Fibroblast of lung (primary cell): Measurements from ENCODE around the gene RMI1. TPM values are rescaled to one million over a fixed set of nuclear protein-coding genes. Genes with fewer than 3 reads are reported as not detected.
A peak's percentile ranks its signal among the peaks of the same experiment; 100 is the strongest.

Source experiments
- DNase-seq, 2 donors: peaks; one replicate each; pipeline versions ENCODE4 v3.0.0 to v3.0.0-alpha.2; 2010; ENCODE audit warnings: low read depth in 2 of 2
- H2AFZ ChIP-seq: 2 replicates; pipeline ENCODE4 v1.5.1; 2012; ENCODE audit warnings: low read length, control low read depth, inconsistent platforms
- H3K27ac ChIP-seq: 2 replicates; pipeline ENCODE4 v1.5.1; 2011; ENCODE audit warnings: low read length, control low read depth; ENCODE audit not compliant: insufficient read depth
- H3K27me3 ChIP-seq: 2 replicates; pipeline ENCODE4 v1.5.1; 2011; ENCODE audit warnings: mild to moderate bottlenecking, low read length; ENCODE audit not compliant: control insufficient read depth, insufficient read depth
- H3K36me3 ChIP-seq: 2 replicates; pipeline ENCODE4 v1.5.1; 2011; ENCODE audit warnings: low read length; ENCODE audit not compliant: control insufficient read depth, insufficient read depth
- H3K4me1 ChIP-seq: 2 replicates; pipeline ENCODE4 v1.5.1; 2011; ENCODE audit warnings: low read length; ENCODE audit not compliant: control insufficient read depth, insufficient read depth; ENCODE audit errors: extremely low read depth
- H3K4me2 ChIP-seq: 2 replicates; pipeline ENCODE4 v1.5.1; 2011; ENCODE audit warnings: low read length, control low read depth; ENCODE audit not compliant: insufficient read depth; ENCODE audit errors: extremely low read depth
- H3K4me3 ChIP-seq, 4 experiments: fragments of 200-600 bp in 1 of 4; sonication (generic) in 1 of 4; replicated peaks in 1 of 4; 2 replicates each; pipeline ENCODE4 v1.5.1; 2011 to 2016; ENCODE audit warnings: low read length in 4 of 4, low read depth in 3 of 4, mild to moderate bottlenecking in 3 of 4, control low read depth in 2 of 4, inconsistent platforms in 1 of 4, mixed read lengths in 1 of 4; ENCODE audit not compliant: insufficient read depth in 1 of 4; ENCODE audit errors: control extremely low read depth in 1 of 4
- H3K79me2 ChIP-seq: 2 replicates; pipeline ENCODE4 v1.5.1; 2012; ENCODE audit warnings: mild to moderate bottlenecking, low read length, inconsistent platforms; ENCODE audit not compliant: control insufficient read depth, insufficient read depth
- H3K9ac ChIP-seq: 2 replicates; pipeline ENCODE4 v1.5.1; 2011; ENCODE audit warnings: mild to moderate bottlenecking, low read length, control low read depth; ENCODE audit not compliant: insufficient read depth
- H3K9me3 ChIP-seq: 2 replicates; pipeline ENCODE4 v1.5.1; 2012; ENCODE audit warnings: low read depth, low read length; ENCODE audit not compliant: control insufficient read depth, insufficient read depth
- H4K20me1 ChIP-seq: 2 replicates; pipeline ENCODE4 v1.5.1; 2011; ENCODE audit warnings: low read length; ENCODE audit not compliant: control insufficient read depth, insufficient read depth; ENCODE audit errors: extremely low read depth
- CTCF ChIP-seq, 2 donors: IDR thresholded peaks in 1 of 2; conservative IDR thresholded peaks in 1 of 2; 1 replicate in 1 of 2; 2 replicates in 1 of 2; pipeline ENCODE4 v1.5.1; 2011 to 2012; ENCODE audit warnings: low read length in 2 of 2, control low read depth in 1 of 2, inconsistent platforms in 1 of 2, low read depth in 1 of 2, mild to moderate bottlenecking in 1 of 2
- EZH2 ChIP-seq: IDR thresholded peaks from 2 replicates; pipeline ENCODE4 v1.5.1; 2012; ENCODE audit warnings: low read length, control low read depth, mild to moderate bottlenecking; ENCODE audit errors: missing control alignments
- polyA plus RNA-seq, 2 donors: library from polyadenylated mRNA; depleted of rRNA in 1 of 2; stranded (reverse) in 1 of 2; unstranded in 1 of 2; fragments of >200 nt; gene quantifications; 2 replicates each; pipeline ENCODE4 v1.2.1, GENCODE V29; 2011 to 2012; ENCODE audit warnings: missing spikeins in 1 of 2
- total RNA-seq: library from RNA; depleted of rRNA; stranded (reverse); fragments of >200 nt; gene quantifications from 2 replicates; pipeline ENCODE4 v1.2.1, GENCODE V29; 2014

Gene RMI1
- total and polyA plus RNA-seq, 2 donors (not counting 1 experiment from before 2014, with no cell fraction given), result 2.3 to 5.0 TPM

GRCh38 chr9:83956436-83957247, 24.0 kb upstream of the RMI1 start:
- peak overlapping the region; percentile 90 for H3K4me2 ChIP-seq
- H2AFZ ChIP-seq, result peak overlapping the region; percentile 97
- DNase-seq, result peak; percentile 63 to 66
- H3K4me1 ChIP-seq, result peaks cover 7% of the 10 kb centered on the region
- TF ChIP-seq EZH2 (no peak), CTCF (conservative IDR thresholded peaks at IDR 0.05 in 1 of 2, IDR thresholded peaks at IDR 0.05 in 1 of 2; ENCODE audit: low read depth in 1 of 2, low read length in 2 of 2) (no peak)
- peak overlapping the region; percentile 59 to 70 (median 63) for H3K4me3 ChIP-seq
- no peaks in the 10 kb centered on the region for H3K27me3 ChIP-seq
- H3K79me2 ChIP-seq, result no peaks in the 10 kb centered on the region
- H3K9ac ChIP-seq, result peak overlapping the region; percentile 77
- no peaks in the 10 kb centered on the region for H3K36me3 ChIP-seq
- H4K20me1 ChIP-seq, result no peaks in the 10 kb centered on the region
- no peaks in the 10 kb centered on the region for H3K9me3 ChIP-seq
- H3K27ac ChIP-seq, result peak overlapping the region; percentile 86

GRCh38 chr9:83957248-83957513, 23.4 kb upstream of the RMI1 start:
- no peaks in the 10 kb centered on the region for H3K27me3 ChIP-seq
- no peak overlapping the region for H3K9ac ChIP-seq
- peak overlapping the region; percentile 97 for H2AFZ ChIP-seq

GRCh38 chr9:83959061-83959460, 21.5 kb upstream of the RMI1 start:
- Histone ChIP-seq H3K4me3 (no peak overlapping the region), H3K9me3 (no peaks in the 10 kb centered on the region), H3K36me3 (no peaks in the 10 kb centered on the region), H3K27ac (no peak overlapping the region), H3K4me2 (no peak overlapping the region), H3K9ac (no peak overlapping the region), H3K4me1 (peaks cover 7% of the 10 kb centered on the region), H2AFZ (no peak overlapping the region), H3K27me3 (no peaks in the 10 kb centered on the region), H3K79me2 (no peaks in the 10 kb centered on the region), H4K20me1 (no peaks in the 10 kb centered on the region)
- TF ChIP-seq EZH2 (no peak), CTCF (conservative IDR thresholded peaks at IDR 0.05 in 1 of 2, IDR thresholded peaks at IDR 0.05 in 1 of 2; ENCODE audit: low read depth in 1 of 2, low read length in 2 of 2) (no peak)
- peak; percentile 83 to 85 for DNase-seq

More at GRCh38 chr9:83957248-83957513, 23.4 kb upstream of the RMI1 start:
- Histone ChIP-seq H3K4me2 (peak overlapping the region; percentile 90), H3K79me2 (no peaks in the 10 kb centered on the region), H3K27ac (no peak overlapping the region), H4K20me1 (no peaks in the 10 kb centered on the region), H3K9me3 (no peaks in the 10 kb centered on the region), H3K4me3 (peak overlapping the region in 3 of 4 experiments; percentile 59 to 70 (median 66)), H3K4me1 (peaks cover 7% of the 10 kb centered on the region), H3K36me3 (no peaks in the 10 kb centered on the region)
- TF ChIP-seq EZH2, result no peak
- TF ChIP-seq CTCF (conservative IDR thresholded peaks at IDR 0.05 in 1 of 2, IDR thresholded peaks at IDR 0.05 in 1 of 2; ENCODE audit: low read depth in 1 of 2, low read length in 2 of 2), result no peak
- DNase-seq, result no peak
